ENCODE data around the gene TMEM33.

The TMEM33 gene

GRCh38 chr4:41981456-41981855 lies 46.2 kb downstream of the TMEM33 start, which contains the start of gene DCAF4L1:
DCAF4L1 (plus strand) TSS chr4:41981756; CDS start chr4:41981793, 37 bp downstream.
- H3K4me3 ChIP-seq (ENCODE audit: low read length) = no peak within 1 kb of the TSS
- peaks cover 18% of the 10 kb centered on the region for H3K4me1 ChIP-seq (ENCODE audit: low read length)
- no peaks in the 10 kb centered on the region for H3K79me2 ChIP-seq (ENCODE audit: low read length)
- H2AFZ ChIP-seq (ENCODE audit: low read depth, low read length) = no peak within 1 kb of the TSS
- no peak within 1 kb of the TSS for H3K27ac ChIP-seq (ENCODE audit: low read length)
- TF ChIP-seq CTCF (IDR thresholded peaks at IDR 0.05; ENCODE audit: low read depth, low read length) = no peak
- TF ChIP-seq EZH2phosphoT487 (IDR thresholded peaks at IDR 0.05; ENCODE audit: low read depth) = no peak
- H3K9ac ChIP-seq (ENCODE audit: low read length) = no peak within 1 kb of the TSS
- no peaks in the 10 kb centered on the region for H3K27me3 ChIP-seq (ENCODE audit: low read depth, low read length)
- no peaks in the 10 kb centered on the region for H3K9me3 ChIP-seq (ENCODE audit: insufficient read depth, low read length)
- H4K20me1 ChIP-seq (ENCODE audit: insufficient read depth, low read length) = no peaks in the 10 kb centered on the region
- H3K36me3 ChIP-seq (replicated peaks; ENCODE audit: low read depth, low read length) = no peaks in the 10 kb centered on the region
- H3K4me2 ChIP-seq (ENCODE audit: low read length) = no peak within 1 kb of the TSS

GRCh38 chr4:41982716-41983115 lies 47.5 kb downstream of the TMEM33 start:
- H4K20me1 ChIP-seq (ENCODE audit: insufficient read depth, low read length) = no peaks in the 10 kb centered on the region

GRCh38 chr4:41985151-41985550 lies 49.9 kb downstream of the TMEM33 start:
- H3K9me3 ChIP-seq (ENCODE audit: insufficient read depth, low read length) = no peaks in the 10 kb centered on the region
- peaks cover 7% of the 10 kb centered on the region for H3K4me1 ChIP-seq (ENCODE audit: low read length)
- H2AFZ ChIP-seq (ENCODE audit: low read depth, low read length) = no peak overlapping the region
- no peak for TF ChIP-seq EZH2phosphoT487 (IDR thresholded peaks at IDR 0.05; ENCODE audit: low read depth)
- no peak overlapping the region for H3K27ac ChIP-seq (ENCODE audit: low read length)
- H4K20me1 ChIP-seq (ENCODE audit: insufficient read depth, low read length) = no peaks in the 10 kb centered on the region
- no peak overlapping the region for H3K4me3 ChIP-seq (ENCODE audit: low read length)
- H3K36me3 ChIP-seq (replicated peaks; ENCODE audit: low read depth, low read length) = no peaks in the 10 kb centered on the region
- no peak overlapping the region for H3K4me2 ChIP-seq (ENCODE audit: low read length)
- no peak overlapping the region for H3K9ac ChIP-seq (ENCODE audit: low read length)
- no peaks in the 10 kb centered on the region for H3K79me2 ChIP-seq (ENCODE audit: low read length)
- H3K27me3 ChIP-seq (ENCODE audit: low read depth, low read length) = no peaks in the 10 kb centered on the region

More at GRCh38 chr4:41982716-41983115, 47.5 kb downstream of the TMEM33 start:
- Histone ChIP-seq H3K9me3 (ENCODE audit: insufficient read depth, low read length) (no peaks in the 10 kb centered on the region), H3K27me3 (ENCODE audit: low read depth, low read length) (no peaks in the 10 kb centered on the region), H2AFZ (ENCODE audit: low read depth, low read length) (no peak overlapping the region), H3K79me2 (ENCODE audit: low read length) (no peaks in the 10 kb centered on the region), H3K4me1 (ENCODE audit: low read length) (peaks cover 5% of the 10 kb centered on the region), H3K36me3 (replicated peaks; ENCODE audit: low read depth, low read length) (no peaks in the 10 kb centered on the region), H3K27ac (ENCODE audit: low read length) (no peak overlapping the region), H3K4me2 (ENCODE audit: low read length) (no peak overlapping the region), H3K4me3 (ENCODE audit: low read length) (no peak overlapping the region), H3K9ac (ENCODE audit: low read length) (no peak overlapping the region)
- TF ChIP-seq EZH2phosphoT487 (IDR thresholded peaks at IDR 0.05; ENCODE audit: low read depth) = no peak
- TF ChIP-seq CTCF (IDR thresholded peaks at IDR 0.05; ENCODE audit: low read depth, low read length) = no peak

GRCh38 chr4:41989994-41990364 lies 54.8 kb downstream of the TMEM33 start:
- no peaks in the 10 kb centered on the region for H3K27me3 ChIP-seq (ENCODE audit: low read depth, low read length)
- H3K4me2 ChIP-seq (ENCODE audit: low read length) = peak overlapping the region; percentile 93
- peaks cover 34% of the 10 kb centered on the region for H3K79me2 ChIP-seq (ENCODE audit: low read length)
- peak overlapping the region; percentile 87 for H2AFZ ChIP-seq (ENCODE audit: low read depth, low read length)
- H3K4me3 ChIP-seq (ENCODE audit: low read length) = peak overlapping the region; percentile 92
- no peaks in the 10 kb centered on the region for H3K36me3 ChIP-seq (replicated peaks; ENCODE audit: low read depth, low read length)
- H3K27ac ChIP-seq (ENCODE audit: low read length) = peak overlapping the region; percentile 21; the same call in 1 of the 2 replicates
- H3K9ac ChIP-seq (ENCODE audit: low read length) = peak overlapping the region; percentile 62
- no peaks in the 10 kb centered on the region for H3K9me3 ChIP-seq (ENCODE audit: insufficient read depth, low read length)
- TF ChIP-seq CTCF (IDR thresholded peaks at IDR 0.05; ENCODE audit: low read depth, low read length) (no peak), EZH2phosphoT487 (IDR thresholded peaks at IDR 0.05; ENCODE audit: low read depth) (no peak)
- peaks cover 8% of the 10 kb centered on the region; the same call in 1 of the 2 replicates for H4K20me1 ChIP-seq (ENCODE audit: insufficient read depth, low read length)
- H3K4me1 ChIP-seq (ENCODE audit: low read length) = peaks cover 20% of the 10 kb centered on the region

Measured in OCI-LY3 (cell line).